ENCODE data around the gene ABI2.

DNA sequence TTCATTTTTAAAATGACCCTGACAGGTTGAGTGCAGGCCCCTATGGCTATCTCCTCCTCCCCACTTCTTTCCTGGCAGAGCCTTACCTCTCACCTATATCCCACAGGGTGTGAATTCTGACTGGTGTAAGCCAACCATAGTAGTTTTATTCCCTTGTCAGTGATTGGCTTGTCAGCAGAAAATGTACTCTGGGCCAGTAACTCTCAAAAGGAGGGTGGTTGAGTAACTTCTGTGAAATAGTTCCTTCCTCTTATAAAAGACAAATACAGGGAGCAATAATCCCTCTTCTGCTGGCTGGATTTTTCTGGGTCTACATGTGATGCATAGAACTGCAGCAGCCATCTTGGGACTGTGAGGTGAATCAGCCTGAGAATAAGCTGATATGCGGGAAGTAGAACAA is 123.5 kb downstream of the ABI2 start:
- TF ChIP-seq, protein P1, sequence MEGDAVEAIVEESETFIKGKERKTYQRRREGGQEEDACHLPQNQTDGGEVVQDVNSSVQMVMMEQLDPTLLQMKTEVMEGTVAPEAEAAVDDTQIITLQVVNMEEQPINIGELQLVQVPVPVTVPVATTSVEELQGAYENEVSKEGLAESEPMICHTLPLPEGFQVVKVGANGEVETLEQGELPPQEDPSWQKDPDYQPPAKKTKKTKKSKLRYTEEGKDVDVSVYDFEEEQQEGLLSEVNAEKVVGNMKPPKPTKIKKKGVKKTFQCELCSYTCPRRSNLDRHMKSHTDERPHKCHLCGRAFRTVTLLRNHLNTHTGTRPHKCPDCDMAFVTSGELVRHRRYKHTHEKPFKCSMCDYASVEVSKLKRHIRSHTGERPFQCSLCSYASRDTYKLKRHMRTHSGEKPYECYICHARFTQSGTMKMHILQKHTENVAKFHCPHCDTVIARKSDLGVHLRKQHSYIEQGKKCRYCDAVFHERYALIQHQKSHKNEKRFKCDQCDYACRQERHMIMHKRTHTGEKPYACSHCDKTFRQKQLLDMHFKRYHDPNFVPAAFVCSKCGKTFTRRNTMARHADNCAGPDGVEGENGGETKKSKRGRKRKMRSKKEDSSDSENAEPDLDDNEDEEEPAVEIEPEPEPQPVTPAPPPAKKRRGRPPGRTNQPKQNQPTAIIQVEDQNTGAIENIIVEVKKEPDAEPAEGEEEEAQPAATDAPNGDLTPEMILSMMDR (conservative IDR thresholded peaks at IDR 0.05; ENCODE audit: low read depth, low read length) = no peak
- TF ChIP-seq EZH2phosphoT487 (IDR thresholded peaks at IDR 0.05; ENCODE audit: borderline replicate concordance, low read length) (no peak), EZH2 (IDR thresholded peaks at IDR 0.05; ENCODE audit: low read length, unreplicated experiment) (no peak)

All from PC-3 (cell line).